Hepatocyte (in vitro differentiated cells): ENCODE results near the gene GRID1. TPM values are rescaled to one million over a fixed set of nuclear protein-coding genes. Genes with fewer than 3 reads are reported as not detected.

Source experiments
- DNase-seq: peaks from one replicate; pipeline ENCODE4 v3.0.0-alpha.2; 2016; ENCODE audit warnings: low spot score
- H2AFZ ChIP-seq: fragments of 200-600 bp; sonication (generic); 2 replicates; pipeline ENCODE4 v1.6.0; 2016; ENCODE audit warnings: antibody characterized with exemption, mild to moderate bottlenecking
- H3K27ac ChIP-seq: fragments of 200-600 bp; sonication (generic); 2 replicates; pipeline ENCODE4 v1.5.1; 2016; ENCODE audit warnings: mild to moderate bottlenecking
- H3K27me3 ChIP-seq: fragments of 200-600 bp; sonication (generic); 2 replicates; pipeline ENCODE4 v1.6.1; 2016
- H3K36me3 ChIP-seq: fragments of 200-600 bp; sonication (generic); replicated peaks from 2 replicates; pipeline ENCODE4 v1.5.1; 2016; ENCODE audit warnings: low read depth; ENCODE audit not compliant: insufficient read depth
- H3K4me1 ChIP-seq: fragments of 200-600 bp; sonication (generic); 2 replicates; pipeline ENCODE4 v1.5.1; 2016; ENCODE audit warnings: mild to moderate bottlenecking, moderate library complexity; ENCODE audit not compliant: insufficient read depth
- H3K4me2 ChIP-seq: fragments of 200-600 bp; sonication (generic); 2 replicates; pipeline ENCODE4 v1.6.0; 2016
- H3K4me3 ChIP-seq: fragments of 200-600 bp; sonication (generic); 2 replicates; pipeline ENCODE4 v1.5.1; 2016; ENCODE audit warnings: mild to moderate bottlenecking
- H3K79me2 ChIP-seq: fragments of 200-600 bp; sonication (generic); 2 replicates; pipeline ENCODE4 v1.6.0; 2017; ENCODE audit warnings: mild to moderate bottlenecking
- H3K9me2 ChIP-seq: fragments of 200-600 bp; sonication (generic); replicated peaks from 2 replicates; pipeline ENCODE4 v1.6.0; 2017; ENCODE audit warnings: mild to moderate bottlenecking; ENCODE audit not compliant: insufficient read depth
- H3K9me3 ChIP-seq: fragments of 200-600 bp; sonication (generic); 2 replicates; pipeline ENCODE4 v1.5.1; 2016; ENCODE audit warnings: low read depth, mild to moderate bottlenecking
- H4K20me1 ChIP-seq: fragments of 200-600 bp; sonication (generic); 2 replicates; pipeline ENCODE4 v1.6.0; 2016; ENCODE audit warnings: mild to moderate bottlenecking; ENCODE audit not compliant: insufficient read depth, poor library complexity, severe bottlenecking
- EZH2 ChIP-seq: fragments of 200-600 bp; sonication (generic); IDR thresholded peaks from 2 replicates; pipeline ENCODE4 v1.6.1; 2016; ENCODE audit warnings: antibody characterized with exemption, mild to moderate bottlenecking, borderline replicate concordance
- EZH2phosphoT487 ChIP-seq: fragments of 200-600 bp; sonication (generic); IDR thresholded peaks from one replicate; pipeline ENCODE4 v1.6.1; 2018; ENCODE audit warnings: antibody characterized with exemption, mild to moderate bottlenecking, low read depth, moderate library complexity; ENCODE audit not compliant: unreplicated experiment, severe bottlenecking
- WGBS: methylation state at CpG from one replicate; pipeline ENCODE4 v1.1.6; 2016; ENCODE audit warnings: low lambda C conversion rate; ENCODE audit errors: missing lambda C conversion rate; 5-methylcytosine and 5-hydroxymethylcytosine counted together
- polyA plus RNA-seq: library from polyadenylated mRNA; unstranded; fragments of >200 nt; fragmentation: Nextera tagmentation; extraction: Ambion mirVana; gene quantifications from 2 replicates; pipeline ENCODE4 v1.2.1, GENCODE V29; 2016
- total RNA-seq: library from RNA; depleted of rRNA; stranded (reverse); fragments of >200 nt; gene quantifications from 2 replicates; pipeline ENCODE4 v1.2.3, GENCODE V29; 2014
- TF ChIP-seq, protein P1 (sequence below): fragments of 200-600 bp; sonication (generic); IDR thresholded peaks from 2 replicates; pipeline ENCODE4 v1.5.1; 2016; ENCODE audit warnings: antibody characterized with exemption, mild to moderate bottlenecking; ENCODE audit not compliant: poor library complexity

Gene GRID1
- total and polyA plus RNA-seq, 2 experiments from 2014 or later = 0.07 to 0.37 TPM

DNA sequence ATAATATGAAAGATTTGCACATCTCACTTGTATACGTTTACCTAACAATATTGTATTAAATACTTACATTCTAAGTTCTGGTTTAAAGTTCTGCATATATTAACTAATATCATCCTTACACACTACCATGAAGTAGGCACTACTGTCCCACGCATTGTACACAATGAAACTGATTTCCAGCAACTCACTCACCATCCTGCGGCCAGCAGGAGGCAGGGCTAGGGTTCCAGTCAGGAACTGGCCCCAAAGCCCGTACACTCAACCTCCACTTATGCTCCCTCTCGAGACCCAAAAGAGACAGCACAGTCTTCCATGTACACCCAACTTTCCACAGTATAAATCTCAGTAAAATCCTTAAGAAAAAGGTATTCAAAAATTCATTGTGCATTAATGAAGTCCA lies 41.4 kb downstream of the GRID1 start:
- Histone ChIP-seq H3K79me2 (no peaks in the 10 kb centered on the region), H3K4me3 (no peak overlapping the region), H3K9me2 (no peaks in the 10 kb centered on the region), H2AFZ (no peak overlapping the region), H3K4me1 (no peaks in the 10 kb centered on the region), H3K4me2 (no peak overlapping the region), H3K27ac (no peak overlapping the region), H3K9me3 (no peaks in the 10 kb centered on the region), H4K20me1 (no peaks in the 10 kb centered on the region), H3K36me3 (no peaks in the 10 kb centered on the region), H3K27me3 (peaks cover 26% of the 10 kb centered on the region)
- TF ChIP-seq, protein P1, sequence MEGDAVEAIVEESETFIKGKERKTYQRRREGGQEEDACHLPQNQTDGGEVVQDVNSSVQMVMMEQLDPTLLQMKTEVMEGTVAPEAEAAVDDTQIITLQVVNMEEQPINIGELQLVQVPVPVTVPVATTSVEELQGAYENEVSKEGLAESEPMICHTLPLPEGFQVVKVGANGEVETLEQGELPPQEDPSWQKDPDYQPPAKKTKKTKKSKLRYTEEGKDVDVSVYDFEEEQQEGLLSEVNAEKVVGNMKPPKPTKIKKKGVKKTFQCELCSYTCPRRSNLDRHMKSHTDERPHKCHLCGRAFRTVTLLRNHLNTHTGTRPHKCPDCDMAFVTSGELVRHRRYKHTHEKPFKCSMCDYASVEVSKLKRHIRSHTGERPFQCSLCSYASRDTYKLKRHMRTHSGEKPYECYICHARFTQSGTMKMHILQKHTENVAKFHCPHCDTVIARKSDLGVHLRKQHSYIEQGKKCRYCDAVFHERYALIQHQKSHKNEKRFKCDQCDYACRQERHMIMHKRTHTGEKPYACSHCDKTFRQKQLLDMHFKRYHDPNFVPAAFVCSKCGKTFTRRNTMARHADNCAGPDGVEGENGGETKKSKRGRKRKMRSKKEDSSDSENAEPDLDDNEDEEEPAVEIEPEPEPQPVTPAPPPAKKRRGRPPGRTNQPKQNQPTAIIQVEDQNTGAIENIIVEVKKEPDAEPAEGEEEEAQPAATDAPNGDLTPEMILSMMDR = no peak
- no peak for TF ChIP-seq EZH2phosphoT487
- no peak for TF ChIP-seq EZH2
- no peak for DNase-seq
- WGBS = 73% methylated on average over 5 of the region's 5 CpGs

DNA sequence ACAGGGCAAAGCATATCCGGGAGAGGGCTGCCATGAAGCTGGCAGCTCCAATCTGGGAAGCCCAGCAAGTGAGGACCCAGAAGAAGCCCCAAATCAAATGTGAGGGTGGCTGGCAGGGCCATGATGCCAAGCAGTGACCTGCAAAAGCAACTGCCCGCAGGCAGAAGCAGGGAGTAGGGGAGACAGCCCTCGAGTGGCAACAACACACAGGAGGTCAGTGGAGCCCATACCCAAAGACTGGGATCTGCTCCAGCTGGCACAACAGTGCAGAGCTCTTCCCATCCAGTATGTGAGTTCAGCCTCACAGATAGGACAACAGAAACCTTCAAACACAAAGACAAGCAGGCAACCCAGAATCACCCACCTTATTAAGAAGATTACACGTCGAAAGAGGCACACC lies 45.0 kb downstream of the GRID1 start:
- Histone ChIP-seq H3K9me3 (no peaks in the 10 kb centered on the region), H3K4me3 (no peak overlapping the region), H3K27ac (no peak overlapping the region), H3K27me3 (peaks cover 26% of the 10 kb centered on the region), H3K36me3 (no peaks in the 10 kb centered on the region), H3K4me1 (no peaks in the 10 kb centered on the region), H3K4me2 (no peak overlapping the region), H3K79me2 (no peaks in the 10 kb centered on the region), H3K9me2 (no peaks in the 10 kb centered on the region), H2AFZ (no peak overlapping the region), H4K20me1 (no peaks in the 10 kb centered on the region)
- TF ChIP-seq, protein P1 = no peak
- TF ChIP-seq EZH2phosphoT487 (no peak), EZH2 (no peak)
- DNase-seq = no peak
- 89% methylated on average over 5 of the region's 5 CpGs for WGBS

DNA sequence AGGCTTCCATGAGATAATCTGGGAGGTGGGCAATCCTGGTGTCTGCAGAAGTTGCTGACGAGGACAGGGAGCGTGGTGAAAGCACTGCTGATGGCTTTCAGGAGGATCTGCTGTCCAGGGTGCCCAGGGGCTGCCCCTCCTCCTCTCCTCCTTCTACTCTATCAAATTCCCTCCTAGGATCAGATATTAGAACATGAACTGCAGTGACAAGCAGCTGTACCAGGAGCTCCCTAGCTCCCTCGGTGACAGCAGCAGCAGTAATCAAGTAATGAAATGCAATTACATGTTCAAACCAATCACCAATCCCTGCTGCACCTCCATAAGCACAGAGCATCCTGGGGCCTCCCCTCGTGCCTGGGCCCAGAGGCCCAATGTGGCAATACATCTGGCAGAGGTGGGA lies 46.9 kb downstream of the GRID1 start:
- Histone ChIP-seq H2AFZ (no peak overlapping the region), H4K20me1 (no peaks in the 10 kb centered on the region), H3K4me1 (no peaks in the 10 kb centered on the region), H3K9me2 (no peaks in the 10 kb centered on the region), H3K4me3 (no peak overlapping the region), H3K9me3 (no peaks in the 10 kb centered on the region), H3K27me3 (peaks cover 10% of the 10 kb centered on the region), H3K27ac (no peak overlapping the region), H3K36me3 (no peaks in the 10 kb centered on the region), H3K79me2 (no peaks in the 10 kb centered on the region), H3K4me2 (no peak overlapping the region)
- DNase-seq = no peak
- TF ChIP-seq EZH2 = no peak
- TF ChIP-seq, protein P1 = no peak
- TF ChIP-seq EZH2phosphoT487 = no peak
- 54% methylated on average over 4 of the region's 4 CpGs for WGBS
